Vagina (tissue), 2 donors: ENCODE results near the gene MED14.

Source experiments
- POLR2AphosphoS5 ChIP-seq, 2 donors: sonication (generic); formaldehyde crosslinking; IDR thresholded peaks; one replicate each; pipeline ENCODE4 v1.9.0; 2017; ENCODE audit warnings: antibody characterized with exemption in 2 of 2, mild to moderate bottlenecking in 2 of 2, low read depth in 1 of 2; ENCODE audit not compliant: insufficient read depth in 1 of 2
- TF ChIP-seq, protein P1 (sequence below), 3 experiments: fragments of 450-650 bp in 2 of 3; fragments of 200-600 bp in 1 of 3; sonication (generic) in 1 of 3; IDR thresholded peaks; one replicate each; pipeline ENCODE4 v1.5.1; 2017 to 2019; ENCODE audit warnings: antibody characterized with exemption in 3 of 3, mild to moderate bottlenecking in 2 of 3, moderate library complexity in 2 of 3

DNA sequence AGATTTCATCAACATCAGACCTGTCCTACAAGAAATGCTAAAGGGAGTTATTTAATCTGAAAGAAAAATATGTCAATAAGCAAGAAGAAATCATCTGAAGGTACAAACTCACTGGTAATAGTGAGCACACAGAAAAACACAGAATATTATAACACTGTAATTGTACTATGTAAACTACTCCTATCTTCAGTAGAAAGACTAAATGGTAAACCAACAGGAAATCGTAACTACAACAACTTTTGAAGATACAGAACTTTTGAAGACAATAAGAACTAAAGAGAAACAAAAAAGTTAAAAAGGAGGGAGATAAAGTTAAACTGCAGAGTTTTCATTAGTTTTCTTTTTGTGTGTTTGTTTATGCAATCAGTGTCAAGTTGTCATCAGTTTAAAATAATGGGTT is 12.4 kb downstream of the MED14 start:
- no peak for TF ChIP-seq POLR2AphosphoS5 (IDR thresholded peaks at IDR 0.05; ENCODE audit: insufficient read depth in 1 of 2, low read depth in 1 of 2)
- TF ChIP-seq, protein P1, sequence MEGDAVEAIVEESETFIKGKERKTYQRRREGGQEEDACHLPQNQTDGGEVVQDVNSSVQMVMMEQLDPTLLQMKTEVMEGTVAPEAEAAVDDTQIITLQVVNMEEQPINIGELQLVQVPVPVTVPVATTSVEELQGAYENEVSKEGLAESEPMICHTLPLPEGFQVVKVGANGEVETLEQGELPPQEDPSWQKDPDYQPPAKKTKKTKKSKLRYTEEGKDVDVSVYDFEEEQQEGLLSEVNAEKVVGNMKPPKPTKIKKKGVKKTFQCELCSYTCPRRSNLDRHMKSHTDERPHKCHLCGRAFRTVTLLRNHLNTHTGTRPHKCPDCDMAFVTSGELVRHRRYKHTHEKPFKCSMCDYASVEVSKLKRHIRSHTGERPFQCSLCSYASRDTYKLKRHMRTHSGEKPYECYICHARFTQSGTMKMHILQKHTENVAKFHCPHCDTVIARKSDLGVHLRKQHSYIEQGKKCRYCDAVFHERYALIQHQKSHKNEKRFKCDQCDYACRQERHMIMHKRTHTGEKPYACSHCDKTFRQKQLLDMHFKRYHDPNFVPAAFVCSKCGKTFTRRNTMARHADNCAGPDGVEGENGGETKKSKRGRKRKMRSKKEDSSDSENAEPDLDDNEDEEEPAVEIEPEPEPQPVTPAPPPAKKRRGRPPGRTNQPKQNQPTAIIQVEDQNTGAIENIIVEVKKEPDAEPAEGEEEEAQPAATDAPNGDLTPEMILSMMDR (IDR thresholded peaks at IDR 0.05), result no peak
